OCI-LY1 (cell line): ENCODE data around the gene DENND1A.
"Not testable (repeated sequence)": the region's sequence is repeated elsewhere in the genome, so short reads cannot be mapped to it uniquely, and the experiment has no call there.

Source experiments
- H2AFZ ChIP-seq: fragments of 200-600 bp; sonication (generic), shearing (Covaris generic); 2 replicates; pipeline ENCODE4 v1.6.0; 2014; ENCODE audit warnings: antibody characterized with exemption, mild to moderate bottlenecking, low read length
- H3F3A ChIP-seq: fragments of 200-600 bp; sonication (generic), shearing (Covaris generic); 2 replicates; pipeline ENCODE4 v1.6.0; 2014; ENCODE audit warnings: mild to moderate bottlenecking, antibody characterized with exemption, low read length, moderate library complexity; ENCODE audit not compliant: insufficient read depth
- H3K27ac ChIP-seq: fragments of 200-600 bp; sonication (generic); 2 replicates; pipeline ENCODE4 v1.5.1; 2014; ENCODE audit warnings: low read length, mixed run types, mild to moderate bottlenecking, low read depth; ENCODE audit not compliant: poor library complexity, severe bottlenecking
- H3K27me3 ChIP-seq: fragments of 200-600 bp; sonication (generic); 2 replicates; pipeline ENCODE4 v1.6.0; 2014; ENCODE audit warnings: antibody characterized with exemption, mild to moderate bottlenecking, low read length, moderate library complexity; ENCODE audit not compliant: insufficient read depth
- H3K36me3 ChIP-seq: fragments of 200-600 bp; sonication (generic); 2 replicates; pipeline ENCODE4 v1.6.1; 2014; ENCODE audit warnings: mild to moderate bottlenecking, antibody characterized with exemption, low read length, moderate library complexity, mixed read lengths; ENCODE audit not compliant: insufficient read depth
- H3K4me1 ChIP-seq: fragments of 200-600 bp; sonication (generic); 2 replicates; pipeline ENCODE4 v1.5.1; 2014; ENCODE audit warnings: mild to moderate bottlenecking, low read length, moderate library complexity; ENCODE audit not compliant: insufficient read depth, severe bottlenecking
- H3K4me2 ChIP-seq: fragments of 200-600 bp; sonication (generic), shearing (Covaris generic); 2 replicates; pipeline ENCODE4 v1.6.1; 2014; ENCODE audit warnings: low read length
- H3K4me3 ChIP-seq: fragments of 200-600 bp; sonication (generic); 2 replicates; pipeline ENCODE4 v1.5.1; 2014; ENCODE audit warnings: low read length, low read depth, mild to moderate bottlenecking, mixed read lengths; ENCODE audit not compliant: poor library complexity, severe bottlenecking
- H3K79me2 ChIP-seq: fragments of 200-600 bp; shearing (Covaris generic); 2 replicates; pipeline ENCODE4 v1.6.1; 2016; ENCODE audit warnings: mixed run types, low read length, mixed read lengths; ENCODE audit not compliant: insufficient read depth
- H3K9ac ChIP-seq: fragments of 200-600 bp; sonication (generic), shearing (Covaris generic); 2 replicates; pipeline ENCODE4 v1.6.1; 2014; ENCODE audit warnings: mild to moderate bottlenecking, low read length, mixed read lengths
- H3K9me2 ChIP-seq: fragments of 200-600 bp; sonication (generic), shearing (Covaris generic); 2 replicates; pipeline ENCODE4 v1.6.1; 2014; ENCODE audit warnings: low read depth, mild to moderate bottlenecking, low read length, mixed read lengths
- H3K9me3 ChIP-seq: fragments of 200-600 bp; shearing (Covaris generic); 2 replicates; pipeline ENCODE4 v1.6.1; 2014; ENCODE audit warnings: low read length, mixed read lengths
- H4K20me1 ChIP-seq: fragments of 200-600 bp; sonication (generic), shearing (Covaris generic); 2 replicates; pipeline ENCODE4 v1.6.0; 2016; ENCODE audit warnings: mild to moderate bottlenecking, low read length; ENCODE audit not compliant: insufficient read depth
- EZH2 ChIP-seq: fragments of 200-600 bp; sonication (generic), shearing (Covaris generic); IDR thresholded peaks from 2 replicates; pipeline ENCODE4 v1.8.0; 2017; ENCODE audit warnings: borderline replicate concordance, mixed run types, mild to moderate bottlenecking, antibody characterized with exemption, low read length, moderate library complexity, mixed read lengths
- TF ChIP-seq, protein P1 (sequence below): fragments of 200-600 bp; sonication (generic), shearing (Covaris generic); IDR thresholded peaks from 2 replicates; pipeline ENCODE4 v1.5.1; 2017; ENCODE audit warnings: mild to moderate bottlenecking, antibody characterized with exemption, low read length, moderate library complexity, mixed read lengths

Gene DENND1A

DNA sequence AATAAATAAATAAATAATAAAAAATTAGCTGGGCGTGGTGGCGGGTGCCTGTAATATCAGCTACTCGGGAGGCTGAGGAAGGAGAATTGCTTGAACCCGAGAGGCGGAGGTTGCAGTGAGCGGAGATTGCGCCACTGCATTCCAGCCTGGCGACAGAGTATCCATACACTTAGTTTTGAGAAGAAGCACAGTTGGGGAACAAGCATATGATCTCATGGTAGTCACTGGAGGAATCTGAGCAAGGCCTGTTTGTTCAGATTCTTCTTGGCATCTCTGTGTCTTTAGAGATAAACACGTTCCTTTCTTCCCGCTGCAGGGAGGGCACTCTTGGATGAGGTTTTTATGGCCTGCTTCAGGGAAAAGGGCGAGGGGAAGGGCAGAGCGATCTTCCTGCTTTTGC, 15.6 kb upstream of the DENND1A start:
- Histone ChIP-seq H3K36me3 (no peaks in the 10 kb centered on the region), H3K9ac (no peak overlapping the region), H2AFZ (no peak overlapping the region), H3K4me1 (no peaks in the 10 kb centered on the region), H3K27me3 (no peaks in the 10 kb centered on the region; the same call in 1 of the 2 replicates), H3K9me2 (no peaks in the 10 kb centered on the region), H3K4me3 (no peak overlapping the region), H3F3A (no peaks in the 10 kb centered on the region), H3K79me2 (no peaks in the 10 kb centered on the region), H3K4me2 (no peak overlapping the region), H4K20me1 (no peaks in the 10 kb centered on the region), H3K9me3 (no peaks in the 10 kb centered on the region), H3K27ac (no peak overlapping the region)
- no peak for TF ChIP-seq EZH2
- TF ChIP-seq, protein P1, sequence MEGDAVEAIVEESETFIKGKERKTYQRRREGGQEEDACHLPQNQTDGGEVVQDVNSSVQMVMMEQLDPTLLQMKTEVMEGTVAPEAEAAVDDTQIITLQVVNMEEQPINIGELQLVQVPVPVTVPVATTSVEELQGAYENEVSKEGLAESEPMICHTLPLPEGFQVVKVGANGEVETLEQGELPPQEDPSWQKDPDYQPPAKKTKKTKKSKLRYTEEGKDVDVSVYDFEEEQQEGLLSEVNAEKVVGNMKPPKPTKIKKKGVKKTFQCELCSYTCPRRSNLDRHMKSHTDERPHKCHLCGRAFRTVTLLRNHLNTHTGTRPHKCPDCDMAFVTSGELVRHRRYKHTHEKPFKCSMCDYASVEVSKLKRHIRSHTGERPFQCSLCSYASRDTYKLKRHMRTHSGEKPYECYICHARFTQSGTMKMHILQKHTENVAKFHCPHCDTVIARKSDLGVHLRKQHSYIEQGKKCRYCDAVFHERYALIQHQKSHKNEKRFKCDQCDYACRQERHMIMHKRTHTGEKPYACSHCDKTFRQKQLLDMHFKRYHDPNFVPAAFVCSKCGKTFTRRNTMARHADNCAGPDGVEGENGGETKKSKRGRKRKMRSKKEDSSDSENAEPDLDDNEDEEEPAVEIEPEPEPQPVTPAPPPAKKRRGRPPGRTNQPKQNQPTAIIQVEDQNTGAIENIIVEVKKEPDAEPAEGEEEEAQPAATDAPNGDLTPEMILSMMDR: no peak

DNA sequence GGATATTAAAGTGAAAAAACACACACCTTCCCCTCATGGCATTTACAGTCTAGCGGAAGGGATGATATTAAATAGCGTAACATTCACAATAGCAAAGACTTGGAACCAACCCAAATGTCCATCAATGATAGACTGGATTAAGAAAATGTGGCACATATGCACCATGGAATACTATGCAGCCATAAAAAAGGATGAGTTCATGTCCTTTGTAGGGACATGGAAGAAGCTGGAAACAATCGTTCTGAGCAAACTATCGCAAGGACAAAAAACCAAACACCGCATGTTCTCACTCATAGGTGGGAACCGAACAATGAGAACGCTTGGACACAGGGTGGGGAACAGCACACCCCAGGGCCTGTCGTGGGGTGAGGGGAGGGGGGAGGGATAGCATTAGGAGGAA, 14.5 kb upstream of the DENND1A start:
- H3K27me3 ChIP-seq, H2AFZ ChIP-seq, H3K9me2 ChIP-seq, H3K4me1 ChIP-seq, H3K27ac ChIP-seq, H3K79me2 ChIP-seq, H3K36me3 ChIP-seq, H3K9me3 ChIP-seq, H4K20me1 ChIP-seq, H3K9ac ChIP-seq, H3K4me2 ChIP-seq, H3K4me3 ChIP-seq, H3F3A ChIP-seq: not testable (repeated sequence)

DNA sequence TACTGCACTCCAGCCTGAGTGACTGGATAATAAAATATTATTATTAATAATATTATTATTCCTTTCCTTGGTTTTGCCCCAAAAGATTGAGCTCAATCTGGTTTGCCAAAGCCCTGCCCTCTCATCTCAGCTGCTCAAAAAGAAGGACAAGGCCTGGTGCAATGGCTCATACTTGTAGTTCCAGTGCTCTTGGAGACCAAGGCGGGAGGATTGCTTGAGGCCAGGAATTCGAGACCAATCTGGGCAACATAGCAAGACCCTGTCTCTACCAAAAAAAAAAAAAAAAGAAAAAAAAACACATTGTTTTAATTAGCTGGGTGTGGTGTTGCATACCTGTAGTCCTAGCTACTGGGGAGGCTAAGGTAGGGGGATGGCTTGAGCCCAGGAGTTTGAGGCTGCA, 13.7 kb upstream of the DENND1A start:
- Histone ChIP-seq H3K27me3 (no peaks in the 10 kb centered on the region), H3K9ac (no peak overlapping the region), H3K4me2 (no peak overlapping the region), H3K4me1 (no peaks in the 10 kb centered on the region), H3K27ac (no peak overlapping the region), H3K4me3 (no peak overlapping the region), H3F3A (no peaks in the 10 kb centered on the region), H3K36me3 (no peaks in the 10 kb centered on the region), H3K79me2 (no peaks in the 10 kb centered on the region), H4K20me1 (no peaks in the 10 kb centered on the region), H3K9me2 (no peaks in the 10 kb centered on the region), H2AFZ (no peak overlapping the region), H3K9me3 (no peaks in the 10 kb centered on the region)
- no peak for TF ChIP-seq EZH2
- TF ChIP-seq, protein P1: no peak

DNA sequence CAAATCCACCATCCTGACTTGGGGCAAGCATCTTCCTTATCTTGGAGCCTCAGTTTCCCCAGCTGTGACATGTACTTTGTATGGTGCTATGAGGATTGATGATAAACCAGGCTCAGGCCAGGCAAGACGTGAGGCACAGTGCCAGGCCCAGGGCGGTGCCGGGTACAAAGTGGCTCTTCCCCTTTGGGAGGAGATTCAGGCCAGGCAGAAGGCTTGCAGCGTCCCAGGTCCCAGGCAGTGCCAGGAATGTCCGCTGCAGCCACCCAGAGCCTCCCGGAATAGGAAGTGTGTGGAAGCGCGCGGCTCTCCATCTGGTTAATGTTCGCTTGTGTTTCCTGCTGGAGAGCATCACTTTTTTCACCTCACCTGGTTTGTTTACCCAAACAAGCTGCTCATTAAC, 12.6 kb upstream of the DENND1A start:
- Histone ChIP-seq H3K4me1 (no peaks in the 10 kb centered on the region), H3K27ac (no peak overlapping the region), H2AFZ (no peak overlapping the region), H3K27me3 (no peaks in the 10 kb centered on the region), H3K79me2 (no peaks in the 10 kb centered on the region), H3F3A (no peaks in the 10 kb centered on the region), H3K36me3 (no peaks in the 10 kb centered on the region), H3K9me2 (no peaks in the 10 kb centered on the region), H3K4me3 (no peak overlapping the region), H4K20me1 (no peaks in the 10 kb centered on the region), H3K4me2 (no peak overlapping the region), H3K9me3 (no peaks in the 10 kb centered on the region), H3K9ac (no peak overlapping the region)
- no peak for TF ChIP-seq EZH2
- TF ChIP-seq, protein P1: no peak
